ENCODE measurements around the gene PLEKHA8. TPM values are rescaled to one million over a fixed set of nuclear protein-coding genes. Genes with fewer than 3 reads are reported as not detected.

Gene PLEKHA8
- total RNA-seq, 1 donor from 2014 or later = 20.3 TPM

GRCh38 chr7:30046127-30046770 lies 18.0 kb downstream of the PLEKHA8 start:
- DNase-seq (ENCODE audit: low spot score) = no peak
- TF ChIP-seq CTCF (IDR thresholded peaks at IDR 0.05) = no peak
- Mint-ChIP-seq H3K4me1 (ENCODE audit: low read depth) (peaks cover 6% of the 10 kb centered on the region), H3K27me3 (ENCODE audit: low read depth) (no peaks in the 10 kb centered on the region), H3K4me3 (ENCODE audit: unreplicated experiment) (no peak overlapping the region), H3K9me3 (ENCODE audit: low read depth) (no peaks in the 10 kb centered on the region), H3K36me3 (ENCODE audit: low read depth) (peaks cover 30% of the 10 kb centered on the region), H3K27ac (ENCODE audit: unreplicated experiment) (no peak overlapping the region)

- no peaks in the 10 kb centered on the region for H3K4me1 Mint-ChIP-seq (ENCODE audit: low read depth)
- H3K27me3 Mint-ChIP-seq (ENCODE audit: low read depth) = no peaks in the 10 kb centered on the region
- H3K4me3 Mint-ChIP-seq (ENCODE audit: unreplicated experiment) = no peak overlapping the region
- peaks cover 31% of the 10 kb centered on the region for H3K36me3 Mint-ChIP-seq (ENCODE audit: low read depth)
- no peaks in the 10 kb centered on the region for H3K9me3 Mint-ChIP-seq (ENCODE audit: low read depth)
- H3K27ac Mint-ChIP-seq (ENCODE audit: unreplicated experiment) = no peak overlapping the region
- TF ChIP-seq CTCF (IDR thresholded peaks at IDR 0.05) = no peak
- no peak for DNase-seq (ENCODE audit: low spot score)
Observed at GRCh38 chr7:30047124-30047523, 18.9 kb downstream of the PLEKHA8 start.

- Mint-ChIP-seq H3K36me3 (ENCODE audit: low read depth) (peaks cover 39% of the 10 kb centered on the region), H3K9me3 (ENCODE audit: low read depth) (no peaks in the 10 kb centered on the region), H3K27me3 (ENCODE audit: low read depth) (no peaks in the 10 kb centered on the region), H3K27ac (ENCODE audit: unreplicated experiment) (no peak overlapping the region), H3K4me1 (ENCODE audit: low read depth) (no peaks in the 10 kb centered on the region), H3K4me3 (ENCODE audit: unreplicated experiment) (no peak overlapping the region)
- TF ChIP-seq CTCF (IDR thresholded peaks at IDR 0.05) = no peak
- DNase-seq (ENCODE audit: low spot score) = no peak
Observed at GRCh38 chr7:30048582-30048981, 20.4 kb downstream of the PLEKHA8 start.

GRCh38 chr7:30049173-30049572 lies 21.0 kb downstream of the PLEKHA8 start:
- no peak for TF ChIP-seq CTCF (IDR thresholded peaks at IDR 0.05)
- no peaks in the 10 kb centered on the region for H3K9me3 Mint-ChIP-seq (ENCODE audit: low read depth)
- no peak overlapping the region for H3K27ac Mint-ChIP-seq (ENCODE audit: unreplicated experiment)
- DNase-seq (ENCODE audit: low spot score) = no peak
- no peaks in the 10 kb centered on the region for H3K27me3 Mint-ChIP-seq (ENCODE audit: low read depth)
- H3K4me3 Mint-ChIP-seq (ENCODE audit: unreplicated experiment) = no peak overlapping the region
- H3K4me1 Mint-ChIP-seq (ENCODE audit: low read depth) = no peaks in the 10 kb centered on the region
- H3K36me3 Mint-ChIP-seq (ENCODE audit: low read depth) = peaks cover 40% of the 10 kb centered on the region

- Mint-ChIP-seq H3K4me3 (ENCODE audit: unreplicated experiment) (no peak overlapping the region), H3K4me1 (ENCODE audit: low read depth) (no peaks in the 10 kb centered on the region), H3K36me3 (ENCODE audit: low read depth) (peaks cover 28% of the 10 kb centered on the region), H3K27me3 (ENCODE audit: low read depth) (no peaks in the 10 kb centered on the region), H3K9me3 (ENCODE audit: low read depth) (peaks cover 3% of the 10 kb centered on the region), H3K27ac (ENCODE audit: unreplicated experiment) (no peak overlapping the region)
- DNase-seq (ENCODE audit: low spot score) = no peak
- no peak for TF ChIP-seq CTCF (IDR thresholded peaks at IDR 0.05)
Observed at GRCh38 chr7:30053068-30053467, 24.9 kb downstream of the PLEKHA8 start.

Data from chondrocyte (in vitro differentiated cells).